Ascending aorta (tissue), 2 donors: ENCODE measurements around the gene SPAG17. TPM values are rescaled to one million over a fixed set of nuclear protein-coding genes. Genes with fewer than 3 reads are reported as not detected.

Experiments
- DNase-seq, 2 donors: peaks; one replicate each; pipeline ENCODE4 v3.0.0-alpha.2; 2019; ENCODE audit warnings: low spot score in 2 of 2
- H3K27ac ChIP-seq, 2 donors: fragments of 200-600 bp; sonication (generic); one replicate each; pipeline ENCODE4 v1.5.1; 2016 to 2017; ENCODE audit warnings: mild to moderate bottlenecking in 1 of 2
- H3K27me3 ChIP-seq: fragments of 200-600 bp; sonication (generic); one replicate; pipeline ENCODE4 v1.5.1; 2017
- H3K36me3 ChIP-seq, 2 donors: fragments of 200-600 bp; sonication (generic); one replicate each; pipeline ENCODE4 v1.5.1; 2016
- H3K4me1 ChIP-seq, 2 donors: fragments of 200-600 bp; sonication (generic); one replicate each; pipeline ENCODE4 v1.5.1; 2016 to 2017; ENCODE audit warnings: mild to moderate bottlenecking in 1 of 2
- H3K4me3 ChIP-seq, 2 donors: fragments of 200-600 bp; sonication (generic); one replicate each; pipeline ENCODE4 v1.5.1; 2016 to 2017; ENCODE audit warnings: mild to moderate bottlenecking in 1 of 2
- H3K9me3 ChIP-seq, 2 donors: fragments of 200-600 bp; sonication (generic); one replicate each; pipeline ENCODE4 v1.5.1; 2016
- CTCF ChIP-seq, 3 experiments: fragments of 200-600 bp in 2 of 3; fragments of 450-650 bp in 1 of 3; sonication (generic) in 2 of 3; IDR thresholded peaks; one replicate each; pipeline ENCODE4 v1.5.1; 2016 to 2019; ENCODE audit warnings: antibody characterized with exemption in 3 of 3, mild to moderate bottlenecking in 1 of 3, moderate library complexity in 1 of 3
- intact Hi-C: fragments of 100-400 bp; cut with DNase I; formaldehyde crosslinking; loops from one replicate; pipeline ENCODE4 v1.15.1; 2023
- total RNA-seq: library from RNA; depleted of rRNA; stranded (reverse); fragments of >200 nt; gene quantifications from one replicate; pipeline ENCODE4 v1.1.0, GENCODE V29; 2016

SPAG17 gene
- total RNA-seq, 1 donor from 2014 or later: not detected

DNA sequence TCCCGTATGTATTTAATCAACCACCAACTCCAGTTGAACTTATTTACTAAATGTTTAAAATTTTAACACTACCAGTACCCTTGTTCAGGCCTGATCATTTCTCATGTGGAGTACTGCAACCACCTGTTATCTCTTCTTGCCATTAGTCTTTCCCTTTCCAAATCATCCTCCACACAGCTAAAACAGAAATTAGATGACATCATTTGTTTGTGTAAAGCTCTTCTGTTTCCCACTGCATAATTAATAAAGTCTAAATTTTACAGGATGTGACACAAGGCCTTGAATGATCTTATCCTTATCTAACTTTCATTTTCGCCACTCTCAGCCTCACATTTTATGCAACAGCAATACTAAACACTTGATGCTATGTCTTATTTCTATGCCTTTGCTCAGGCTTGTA is 280.0 kb downstream of the SPAG17 start:
- Histone ChIP-seq H3K9me3 (no peaks in the 10 kb centered on the region), H3K4me3 (no peak overlapping the region), H3K27me3 (no peaks in the 10 kb centered on the region), H3K27ac (no peak overlapping the region), H3K4me1 (no peaks in the 10 kb centered on the region), H3K36me3 (peaks cover 24 to 59% of the 10 kb centered on the region in 2 donors)
- no peak for TF ChIP-seq CTCF (IDR thresholded peaks at IDR 0.05)
- intact Hi-C loops: no loop called here
- no peak for DNase-seq

- H3K4me3 ChIP-seq: no peak overlapping the region
- H3K4me1 ChIP-seq: no peaks in the 10 kb centered on the region
- intact Hi-C loops: no loop called here
- H3K27me3 ChIP-seq: no peaks in the 10 kb centered on the region
- no peaks in the 10 kb centered on the region for H3K9me3 ChIP-seq
- TF ChIP-seq CTCF (IDR thresholded peaks at IDR 0.05): no peak
- no peak overlapping the region for H3K27ac ChIP-seq
- no peak for DNase-seq
- H3K36me3 ChIP-seq: peaks cover 24 to 54% of the 10 kb centered on the region in 2 donors
Observed at GRCh38 chr1:117904485-117904884, 280.5 kb downstream of the SPAG17 start.
